ENCODE data around the gene USH1G. TPM values are rescaled to one million over a fixed set of nuclear protein-coding genes. Genes with fewer than 3 reads are reported as not detected.

The USH1G gene
- total RNA-seq, 1 experiment from 2014 or later: 2.7 TPM

- H3K18ac ChIP-seq (ENCODE audit: insufficient read length, low read depth, low read length): no peak overlapping the region
- H2BK15ac ChIP-seq (ENCODE audit: low read depth, low read length): no peak overlapping the region
- H3K56ac ChIP-seq (ENCODE audit: insufficient read length, low read depth, low read length): no peak overlapping the region
- Mint-ChIP-seq H3K9me3 (no peaks in the 10 kb centered on the region), H3K4me1 (peaks cover 9 to 19% of the 10 kb centered on the region in 2 experiments), H3K36me3 (ENCODE audit: insufficient read depth in 1 of 3, low read depth in 3 of 3) (no peaks in the 10 kb centered on the region), H3K27me3 (ENCODE audit: low read depth) (peaks cover 88% of the 10 kb centered on the region), H3K27ac (no peak overlapping the region), H3K4me3 (peak overlapping the region in 1 of 2 experiments; percentile 60; a peak in 2 of 5 replicates)
- no peak overlapping the region for H4K91ac ChIP-seq (ENCODE audit: insufficient read length, low read depth, low read length)
- no peak overlapping the region for H2AFZ ChIP-seq (ENCODE audit: low read length)
- no peak overlapping the region; the same call in 1 of the 2 replicates for H3K14ac ChIP-seq (ENCODE audit: insufficient read depth, low read length)
- H4K5ac ChIP-seq (ENCODE audit: insufficient read length, low read depth, low read length): no peak overlapping the region
- H3K23ac ChIP-seq (ENCODE audit: insufficient read length, low read depth, low read length): no peak overlapping the region
- TF ChIP-seq, protein P1, sequence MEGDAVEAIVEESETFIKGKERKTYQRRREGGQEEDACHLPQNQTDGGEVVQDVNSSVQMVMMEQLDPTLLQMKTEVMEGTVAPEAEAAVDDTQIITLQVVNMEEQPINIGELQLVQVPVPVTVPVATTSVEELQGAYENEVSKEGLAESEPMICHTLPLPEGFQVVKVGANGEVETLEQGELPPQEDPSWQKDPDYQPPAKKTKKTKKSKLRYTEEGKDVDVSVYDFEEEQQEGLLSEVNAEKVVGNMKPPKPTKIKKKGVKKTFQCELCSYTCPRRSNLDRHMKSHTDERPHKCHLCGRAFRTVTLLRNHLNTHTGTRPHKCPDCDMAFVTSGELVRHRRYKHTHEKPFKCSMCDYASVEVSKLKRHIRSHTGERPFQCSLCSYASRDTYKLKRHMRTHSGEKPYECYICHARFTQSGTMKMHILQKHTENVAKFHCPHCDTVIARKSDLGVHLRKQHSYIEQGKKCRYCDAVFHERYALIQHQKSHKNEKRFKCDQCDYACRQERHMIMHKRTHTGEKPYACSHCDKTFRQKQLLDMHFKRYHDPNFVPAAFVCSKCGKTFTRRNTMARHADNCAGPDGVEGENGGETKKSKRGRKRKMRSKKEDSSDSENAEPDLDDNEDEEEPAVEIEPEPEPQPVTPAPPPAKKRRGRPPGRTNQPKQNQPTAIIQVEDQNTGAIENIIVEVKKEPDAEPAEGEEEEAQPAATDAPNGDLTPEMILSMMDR (conservative IDR thresholded peaks at IDR 0.05): no peak; the same call in 2 of the 3 replicates
- no peak for DNase-seq
- no peaks in the 10 kb centered on the region for H3K4me1 ChIP-seq (ENCODE audit: insufficient read depth, low read length)
- no peak overlapping the region for H2BK120ac ChIP-seq (ENCODE audit: low read depth, low read length, poor library complexity, severe bottlenecking)
- H3K23me2 ChIP-seq (ENCODE audit: insufficient read length, low read depth, low read length, poor library complexity, severe bottlenecking): peaks cover 8% of the 10 kb centered on the region
- H3T11ph ChIP-seq (ENCODE audit: low read length): no peak overlapping the region
- H3K4ac ChIP-seq (ENCODE audit: low read depth, low read length): no peak overlapping the region
- no peak overlapping the region for H3K9ac ChIP-seq (ENCODE audit: extremely low read depth, insufficient read length, low read length)
- H2BK12ac ChIP-seq (ENCODE audit: insufficient read length, low read depth, low read length): no peak overlapping the region
- H4K8ac ChIP-seq (replicated peaks; ENCODE audit: insufficient read length, low read depth, low read length): no peak overlapping the region
- H3K79me1 ChIP-seq (ENCODE audit: insufficient read depth, low read depth, low read length, poor library complexity, severe bottlenecking): no peaks in the 10 kb centered on the region
- H2BK20ac ChIP-seq (ENCODE audit: low read depth, low read length, poor library complexity, severe bottlenecking): no peak overlapping the region
- H3K9me3 ChIP-seq (ENCODE audit: control insufficient read depth, low read depth, low read length): no peaks in the 10 kb centered on the region
- no CpG with 5 or more reads among the region's 20 CpGs for WGBS (ENCODE audit: extremely low coverage, insufficient read length, low lambda C conversion rate)
- no peak overlapping the region for H2AK5ac ChIP-seq (ENCODE audit: insufficient read length, low read length)
- no peak overlapping the region for H3K27ac ChIP-seq (ENCODE audit: insufficient read length, low read depth, low read length)
- H3K79me2 ChIP-seq (ENCODE audit: insufficient read depth, low read length): no peaks in the 10 kb centered on the region
- H3K4me2 ChIP-seq (ENCODE audit: insufficient read depth, insufficient read length, low read length): no peak overlapping the region
- H4K20me1 ChIP-seq (ENCODE audit: control insufficient read depth, insufficient read depth, insufficient read length): no peaks in the 10 kb centered on the region
- H3K27me3 ChIP-seq (ENCODE audit: insufficient read depth, low read length): peaks cover 27% of the 10 kb centered on the region; the same call in 1 of the 2 replicates
- no peak overlapping the region for H2BK5ac ChIP-seq (ENCODE audit: insufficient read length, low read length)
These were observed 30.8 kb downstream of the USH1G start for GRCh38 chr17:74892013-74892841.

All from H9 (cell line).